Esophagus squamous epithelium (tissue), 4 donors: ENCODE data around the gene SSH2.

Experiments
- CTCF ChIP-seq, 6 experiments: fragments of 450-650 bp in 4 of 6; fragments of 200-600 bp in 2 of 6; sonication (generic) in 2 of 6; IDR thresholded peaks; one replicate each; pipeline ENCODE4 v1.5.1; 2016 to 2019; ENCODE audit warnings: antibody characterized with exemption in 6 of 6, mild to moderate bottlenecking in 4 of 6, moderate library complexity in 4 of 6
- POLR2A ChIP-seq, 4 donors: fragments of 450-650 bp; IDR thresholded peaks; one replicate each; pipeline ENCODE4 v1.6.1; 2017; ENCODE audit warnings: antibody characterized with exemption in 4 of 4, mild to moderate bottlenecking in 4 of 4, moderate library complexity in 3 of 4

DNA sequence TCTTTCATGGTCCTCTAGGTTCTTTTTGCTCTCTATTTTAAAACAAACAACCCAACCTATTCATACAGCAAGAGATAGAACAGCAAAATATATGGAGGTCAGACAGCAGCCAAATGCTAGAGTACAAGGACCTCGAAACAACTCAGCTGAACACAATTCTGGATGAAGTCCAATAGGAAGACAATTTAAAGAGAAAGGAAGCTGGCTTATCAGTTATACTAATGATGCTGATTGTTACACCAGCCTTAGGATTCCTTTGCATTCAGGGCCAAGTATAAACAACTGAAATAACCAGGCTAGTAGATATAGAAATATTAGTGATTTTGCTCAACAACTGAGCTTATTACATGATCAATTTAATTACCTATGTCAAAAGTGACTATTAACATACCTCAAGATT lies 2.5 kb downstream of the SSH2 start:
- TF ChIP-seq CTCF (IDR thresholded peaks at IDR 0.05) (no peak), POLR2A (IDR thresholded peaks at IDR 0.05) (no peak)
